Measurements from ENCODE around the gene CTDP1. TPM values are rescaled to one million over a fixed set of nuclear protein-coding genes. Genes with fewer than 3 reads are reported as not detected.

CTDP1 gene
- total RNA-seq, 1 experiment from 2014 or later: 33.7 TPM

GRCh38 chr18:79799619-79800370 is 120.2 kb downstream of the CTDP1 start:
- Histone ChIP-seq H3K79me2 (ENCODE audit: insufficient read depth, low read length) (no peaks in the 10 kb centered on the region), H3K27ac (ENCODE audit: insufficient read length, low read depth, low read length) (no peak overlapping the region), H2BK120ac (ENCODE audit: low read depth, low read length, poor library complexity, severe bottlenecking) (no peak overlapping the region), H2BK5ac (ENCODE audit: insufficient read length, low read length) (no peak overlapping the region), H3K4ac (ENCODE audit: low read depth, low read length) (no peak overlapping the region), H4K91ac (ENCODE audit: insufficient read length, low read depth, low read length) (no peak overlapping the region), H4K8ac (replicated peaks; ENCODE audit: insufficient read length, low read depth, low read length) (no peak overlapping the region), H3K18ac (ENCODE audit: insufficient read length, low read depth, low read length) (no peak overlapping the region), H2BK15ac (ENCODE audit: low read depth, low read length) (no peak overlapping the region; the same call in 1 of the 2 replicates), H3K4me2 (ENCODE audit: insufficient read depth, insufficient read length, low read length) (no peak overlapping the region), H2AK5ac (ENCODE audit: insufficient read length, low read length) (no peak overlapping the region), H2AFZ (ENCODE audit: low read length) (no peak overlapping the region), H3K9me3 (ENCODE audit: control insufficient read depth, low read depth, low read length) (no peaks in the 10 kb centered on the region), H2BK20ac (ENCODE audit: low read depth, low read length, poor library complexity, severe bottlenecking) (no peak overlapping the region), H3K56ac (ENCODE audit: insufficient read length, low read depth, low read length) (no peak overlapping the region), H3K79me1 (ENCODE audit: insufficient read depth, low read depth, low read length, poor library complexity, severe bottlenecking) (no peaks in the 10 kb centered on the region), H3K4me1 (ENCODE audit: insufficient read depth, low read length) (no peaks in the 10 kb centered on the region; the same call in 1 of the 2 replicates), H3K23me2 (ENCODE audit: insufficient read length, low read depth, low read length, poor library complexity, severe bottlenecking) (peaks cover 3% of the 10 kb centered on the region), H3T11ph (ENCODE audit: low read length) (no peak overlapping the region), H3K23ac (ENCODE audit: insufficient read length, low read depth, low read length) (no peak overlapping the region), H2BK12ac (ENCODE audit: insufficient read length, low read depth, low read length) (no peak overlapping the region), H3K27me3 (ENCODE audit: insufficient read depth, low read length) (peaks cover 26% of the 10 kb centered on the region; the same call in 1 of the 2 replicates), H3K9ac (ENCODE audit: extremely low read depth, insufficient read length, low read length) (no peak overlapping the region), H3K14ac (ENCODE audit: insufficient read depth, low read length) (no peak overlapping the region), H4K20me1 (ENCODE audit: control insufficient read depth, insufficient read depth, insufficient read length) (no peaks in the 10 kb centered on the region), H4K5ac (ENCODE audit: insufficient read length, low read depth, low read length) (no peak overlapping the region)
- Mint-ChIP-seq H3K4me1 (peaks cover 13 to 15% of the 10 kb centered on the region in 2 experiments), H3K9me3 (peaks cover 3% of the 10 kb centered on the region in 2 experiments; a peak in 2 of 5 replicates), H3K4me3 (peak overlapping the region in 1 of 2 experiments; percentile 74; a peak in 2 of 5 replicates), H3K36me3 (ENCODE audit: insufficient read depth in 1 of 3, low read depth in 3 of 3) (no peaks in the 10 kb centered on the region), H3K27me3 (ENCODE audit: low read depth) (peaks cover 63% of the 10 kb centered on the region), H3K27ac (no peak overlapping the region; a peak in 1 of 7 replicates)
- no peak for DNase-seq
- TF ChIP-seq CTCF (conservative IDR thresholded peaks at IDR 0.05): no peak
- WGBS (ENCODE audit: extremely low coverage, insufficient read length, low lambda C conversion rate): 100% methylated on average over 1 of the region's 30 CpGs

Measured in H9 (cell line).